ENCODE measurements around the gene C11orf65.
"Not testable (repeated sequence)": the region's sequence is repeated elsewhere in the genome, so short reads cannot be mapped to it uniquely, and the experiment has no call there.

DNA sequence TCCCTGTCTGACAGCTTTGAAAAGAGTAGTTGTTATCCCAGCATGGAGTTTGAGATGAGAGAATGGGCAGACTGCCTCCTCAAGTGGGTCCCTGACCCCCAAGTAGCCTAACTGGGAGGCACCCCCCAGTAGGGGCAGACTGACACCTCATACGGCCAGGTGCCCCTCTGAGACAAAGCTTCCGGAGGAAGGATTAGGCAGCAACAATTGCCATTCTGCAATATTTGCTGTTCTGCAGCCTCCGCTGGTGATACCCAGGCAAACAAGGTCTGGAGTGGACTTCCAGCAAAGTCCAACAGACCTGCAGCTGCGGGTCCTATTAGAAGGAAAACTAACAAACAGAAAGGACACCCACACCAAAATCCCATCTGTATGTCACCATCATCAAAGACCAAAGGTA, 25.9 kb downstream of the C11orf65 start:
- not testable (repeated sequence) for TF ChIP-seq FOXA1 (IDR thresholded peaks at IDR 0.05); BHLHE40 (IDR thresholded peaks at IDR 0.05; ENCODE audit: borderline replicate concordance); SP1 (IDR thresholded peaks at IDR 0.05); TARDBP (IDR thresholded peaks at IDR 0.05); NFRKB (IDR thresholded peaks at IDR 0.05); CTBP1 (IDR thresholded peaks at IDR 0.05; ENCODE audit: borderline replicate concordance); SUZ12 (IDR thresholded peaks at IDR 0.05); FOXK2 (IDR thresholded peaks at IDR 0.05)
